Naive B cell (primary cell): ENCODE results near the gene FUT7. TPM values are rescaled to one million over a fixed set of nuclear protein-coding genes. Genes with fewer than 3 reads are reported as not detected.

Experiments
- ATAC-seq, 2 donors: fragments of 150-1000 bp; cut with Tn5 transposase; 2 replicates each; pipeline ENCODE4 v1.10.0; 2021; ENCODE audit warnings: low read depth in 2 of 2, mild to moderate bottlenecking in 2 of 2, moderate library complexity in 2 of 2
- DNase-seq: peaks from one replicate; pipeline ENCODE4 v3.0.0; 2022
- H3K27ac Mint-ChIP-seq, 6 donors: one replicate each; pipeline ENCODE4 v1.8.0; 2020 to 2022; ENCODE audit warnings: mild to moderate bottlenecking in 6 of 6, mixed read lengths in 6 of 6, moderate library complexity in 5 of 6, inconsistent platforms in 2 of 6
- H3K27me3 Mint-ChIP-seq, 3 donors: one replicate each; pipeline ENCODE4 v1.8.0; 2021 to 2022; ENCODE audit warnings: mixed read lengths in 3 of 3, mild to moderate bottlenecking in 1 of 3
- H3K36me3 Mint-ChIP-seq, 2 donors: one replicate each; pipeline ENCODE4 v1.8.0; 2020 to 2022; ENCODE audit warnings: mixed read lengths in 2 of 2, inconsistent platforms in 1 of 2, mild to moderate bottlenecking in 1 of 2
- H3K4me1 Mint-ChIP-seq, 3 donors: one replicate each; pipeline ENCODE4 v1.8.0; 2020 to 2022; ENCODE audit warnings: mixed read lengths in 3 of 3, inconsistent platforms in 1 of 3, mild to moderate bottlenecking in 1 of 3, moderate library complexity in 1 of 3
- H3K4me3 Mint-ChIP-seq, 8 donors: one replicate each; pipeline ENCODE4 v1.8.0; 2020 to 2022; ENCODE audit warnings: mild to moderate bottlenecking in 8 of 8, mixed read lengths in 8 of 8, moderate library complexity in 8 of 8, inconsistent platforms in 2 of 8
- H3K9me3 Mint-ChIP-seq, 7 donors: one replicate each; pipeline ENCODE4 v1.8.0; 2020 to 2022; ENCODE audit warnings: mixed read lengths in 7 of 7, mild to moderate bottlenecking in 5 of 7, inconsistent platforms in 2 of 7, moderate library complexity in 1 of 7
- polyA plus RNA-seq, 6 donors: library from polyadenylated mRNA; unstranded; fragments of 300-500 nt; fragmentation: Illumina TruSeq; gene quantifications; one replicate each; pipeline ENCODE4 v1.2.3, GENCODE V29; 2021; ENCODE audit warnings: low read depth in 6 of 6

Gene FUT7
- polyA plus RNA-seq, 6 donors from 2014 or later = 0.93 to 7.4 (median 2.9) TPM

DNA sequence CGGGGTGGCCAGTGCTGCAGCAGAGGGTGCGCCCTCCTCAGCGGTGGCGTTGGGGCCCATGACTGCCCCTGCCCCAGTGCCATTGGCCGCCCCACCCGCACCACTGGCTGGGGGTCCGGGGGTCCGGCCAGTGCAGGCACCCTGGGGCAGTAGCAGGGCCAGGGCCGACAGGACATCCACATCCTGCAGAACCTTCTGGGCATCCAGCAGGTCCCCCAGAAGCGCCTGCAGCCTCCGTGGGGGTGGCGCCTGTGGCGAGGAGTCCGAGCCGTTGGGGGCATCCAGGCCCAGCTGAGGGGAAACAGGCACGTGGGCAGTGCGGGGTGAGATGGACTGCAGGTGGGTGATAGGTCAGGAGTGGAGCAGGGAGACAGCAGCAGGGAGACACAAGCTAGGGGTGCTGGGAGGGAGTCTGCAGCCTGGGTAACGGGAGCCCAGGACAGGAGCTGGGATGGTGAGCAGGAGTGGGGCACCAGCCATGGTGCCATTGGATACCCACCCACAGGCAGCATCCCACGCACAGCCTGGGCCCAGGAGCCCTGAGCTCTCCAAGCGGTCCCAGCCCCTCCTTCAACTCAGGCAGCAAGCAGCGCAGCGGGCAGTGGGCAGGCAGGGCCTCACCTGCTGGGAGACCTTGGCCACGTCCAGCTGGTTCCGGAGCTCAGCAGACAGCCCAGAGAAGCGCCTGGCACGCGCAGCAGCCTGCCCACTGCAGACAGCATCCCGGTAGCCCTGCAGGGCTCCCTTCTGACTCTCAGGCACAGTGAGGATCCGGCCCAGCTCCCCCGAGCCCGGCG is 10.9 kb downstream of the FUT7 start:
- Mint-ChIP-seq H3K4me1 (peaks cover 0 to 7% (median 0%) of the 10 kb centered on the region in 3 donors), H3K4me3 (no peak overlapping the region), H3K9me3 (no peaks in the 10 kb centered on the region), H3K27ac (no peak overlapping the region), H3K27me3 (no peaks in the 10 kb centered on the region), H3K36me3 (no peaks in the 10 kb centered on the region)
- ATAC-seq (no peak), DNase-seq (no peak)

DNA sequence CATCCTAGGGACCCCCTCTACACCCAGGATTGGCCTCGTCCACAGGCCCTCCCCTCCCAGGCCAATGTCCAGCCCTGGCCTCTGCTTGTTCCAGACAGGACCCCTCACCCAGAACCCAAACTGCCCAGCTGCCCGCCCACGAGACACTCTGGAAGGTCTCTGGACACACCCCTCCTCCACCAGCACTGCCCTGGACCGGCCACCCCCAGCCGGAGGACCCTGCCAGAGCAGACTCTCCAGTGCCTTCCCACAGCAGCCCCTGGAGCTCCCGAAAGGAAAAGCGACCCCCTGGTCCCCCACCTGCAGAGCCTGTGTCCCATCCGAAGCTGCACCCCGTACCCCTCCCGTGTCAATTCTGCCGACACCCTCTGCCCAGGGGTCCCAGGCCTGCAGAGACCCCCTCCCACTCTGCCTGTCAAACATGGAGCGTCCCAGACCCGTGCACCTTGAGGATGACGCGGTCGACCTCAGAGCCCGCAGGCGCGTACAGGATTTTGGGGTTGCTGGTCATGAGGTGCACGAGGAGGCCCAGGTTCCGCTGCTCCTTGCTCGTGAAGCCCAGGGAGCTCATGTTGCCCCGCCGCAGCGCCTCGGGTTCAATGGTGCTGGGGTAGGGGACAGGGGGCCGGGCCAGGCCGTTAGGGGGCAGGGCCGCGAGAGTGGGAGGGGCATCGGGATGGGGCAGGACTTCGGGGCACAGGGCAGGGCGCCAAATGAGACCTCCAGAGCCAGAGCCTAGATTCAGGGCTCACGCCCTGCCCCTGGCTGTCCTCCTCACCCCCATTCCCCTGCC is 11.8 kb downstream of the FUT7 start:
- Mint-ChIP-seq H3K4me3 (no peak overlapping the region), H3K9me3 (no peaks in the 10 kb centered on the region), H3K27me3 (no peaks in the 10 kb centered on the region), H3K27ac (peak overlapping the region in 1 of 6 donors; percentile 70), H3K36me3 (no peaks in the 10 kb centered on the region), H3K4me1 (peaks cover 0 to 7% (median 0%) of the 10 kb centered on the region in 3 donors)
- no peak for DNase-seq
- ATAC-seq = no peak

DNA sequence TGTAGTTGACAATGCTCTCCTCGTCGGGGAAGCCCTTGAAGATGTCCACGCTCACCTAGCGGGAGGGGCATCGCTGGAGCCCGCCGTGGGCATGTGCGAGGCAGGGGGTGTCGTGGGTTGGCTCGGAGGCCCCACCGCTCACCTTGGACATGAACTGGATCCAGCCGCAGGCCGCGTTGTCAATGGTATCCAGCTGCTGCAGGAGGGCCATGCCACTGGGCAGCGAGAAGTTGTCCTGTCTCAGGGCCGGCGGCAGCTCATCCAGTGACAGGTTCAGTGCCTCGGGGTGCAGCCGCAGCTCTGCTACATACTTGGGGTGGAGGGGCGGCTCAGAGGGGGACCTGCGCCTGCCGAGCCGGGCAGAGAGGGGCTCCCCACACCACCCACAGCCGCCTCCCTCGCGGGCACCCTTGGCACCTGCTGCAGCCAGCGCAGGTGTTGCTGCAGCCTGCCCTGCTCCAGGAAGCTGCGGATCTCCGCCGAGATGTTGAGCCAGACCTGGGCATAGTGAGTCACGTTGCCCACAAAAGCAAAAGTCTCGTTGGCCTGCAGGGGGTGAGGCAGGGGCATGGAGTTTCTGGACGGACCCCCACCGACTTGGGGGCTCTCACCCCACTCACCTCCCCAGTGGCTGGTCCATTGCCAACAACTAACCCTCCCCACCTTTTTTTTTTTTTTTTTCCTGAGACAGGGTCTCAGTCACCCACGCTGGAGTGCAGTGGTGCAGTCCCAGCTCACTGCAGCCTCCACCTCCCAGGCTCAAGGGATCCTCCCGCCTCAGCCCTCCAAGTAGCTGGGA is 12.9 kb downstream of the FUT7 start:
- DNase-seq (no peak), ATAC-seq (no peak)
- Mint-ChIP-seq H3K27ac (no peak overlapping the region), H3K27me3 (no peaks in the 10 kb centered on the region), H3K4me1 (peaks cover 0 to 7% (median 0%) of the 10 kb centered on the region in 3 donors), H3K4me3 (no peak overlapping the region), H3K9me3 (no peaks in the 10 kb centered on the region), H3K36me3 (no peaks in the 10 kb centered on the region)

DNA sequence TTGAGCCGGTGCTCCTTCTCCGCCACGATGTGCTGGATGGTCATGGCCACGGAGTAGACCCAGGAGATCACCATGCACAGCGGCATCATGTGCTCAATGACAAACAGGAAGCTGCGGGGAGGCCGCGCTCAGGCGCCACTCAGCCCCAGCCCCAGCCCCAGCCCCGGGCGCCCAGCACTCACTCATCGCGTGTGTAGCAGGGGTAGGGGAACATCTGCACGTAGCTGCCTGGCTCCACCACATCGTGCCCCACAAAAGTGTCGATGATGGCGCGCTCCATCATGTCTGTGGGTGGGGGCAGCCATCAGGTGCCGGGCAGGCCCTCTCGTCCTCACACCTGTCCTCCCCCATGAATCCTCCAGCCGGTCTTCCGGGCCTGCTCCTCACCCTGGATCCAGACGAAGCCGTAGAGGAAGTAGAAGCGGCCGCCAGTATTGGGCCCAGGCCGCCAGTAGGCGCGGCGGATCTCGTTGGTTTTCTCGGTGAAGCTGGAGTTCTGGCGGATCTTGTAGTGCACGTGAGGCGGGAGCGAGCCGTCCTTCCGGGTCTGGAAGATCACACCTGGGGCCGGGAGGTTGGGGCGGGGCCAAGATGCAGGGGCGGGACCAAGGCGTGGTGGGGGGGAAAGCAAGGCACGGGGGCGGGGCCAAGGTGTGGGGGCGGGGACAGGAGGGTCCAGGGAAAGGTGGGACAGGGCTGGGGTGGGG is 13.9 kb downstream of the FUT7 start:
- no peak overlapping the region for H3K27ac Mint-ChIP-seq
- peaks cover 0 to 7% (median 0%) of the 10 kb centered on the region in 3 donors for H3K4me1 Mint-ChIP-seq
- H3K4me3 Mint-ChIP-seq = no peak overlapping the region
- no peaks in the 10 kb centered on the region for H3K27me3 Mint-ChIP-seq
- H3K36me3 Mint-ChIP-seq = no peaks in the 10 kb centered on the region
- H3K9me3 Mint-ChIP-seq = no peaks in the 10 kb centered on the region
- ATAC-seq (no peak), DNase-seq (no peak)

DNA sequence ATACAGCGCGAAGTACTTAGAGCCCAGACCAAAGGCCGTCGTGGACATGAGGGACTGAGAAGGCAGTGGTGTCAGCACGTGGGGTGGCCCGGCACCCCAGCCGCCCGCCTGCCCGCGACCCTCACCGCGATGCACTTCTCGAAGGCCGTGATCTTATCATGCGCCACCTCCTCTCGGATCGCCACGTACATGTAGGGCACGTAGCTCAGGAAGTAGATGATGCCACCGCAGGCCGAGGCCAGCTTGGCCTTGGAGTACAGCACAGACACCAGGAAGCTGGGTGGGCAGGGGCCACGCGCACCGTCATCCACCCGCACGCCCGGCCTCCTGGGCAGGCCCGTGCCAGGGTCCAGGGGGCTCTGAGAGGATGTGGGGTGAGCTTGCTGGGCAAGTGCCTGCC is 14.8 kb downstream of the FUT7 start:
- Mint-ChIP-seq H3K4me1 (peaks cover 0 to 5% (median 0%) of the 10 kb centered on the region in 3 donors), H3K27ac (no peak overlapping the region), H3K9me3 (no peaks in the 10 kb centered on the region), H3K36me3 (no peaks in the 10 kb centered on the region), H3K4me3 (no peak overlapping the region), H3K27me3 (no peaks in the 10 kb centered on the region)
- ATAC-seq (no peak), DNase-seq (no peak)

DNA sequence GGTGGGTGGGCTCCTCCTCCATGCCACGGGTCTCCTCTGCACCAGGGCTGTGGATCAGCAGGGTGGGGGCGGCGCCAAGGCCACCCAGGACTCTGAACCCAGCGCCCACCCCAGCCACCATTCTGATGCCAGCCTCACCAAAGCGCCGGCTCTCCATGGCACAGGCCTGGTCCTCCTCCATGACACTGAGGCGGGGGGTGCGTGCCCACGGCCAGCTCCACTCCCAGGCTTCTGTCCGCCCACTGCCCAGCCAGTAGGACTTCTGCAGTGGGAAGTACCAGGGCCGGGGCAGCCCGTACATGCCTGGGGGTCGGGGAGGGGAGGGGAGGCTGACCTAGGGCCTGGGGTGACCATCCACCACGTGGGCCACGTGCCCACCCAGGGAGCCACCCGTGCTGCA is 15.5 kb downstream of the FUT7 start:
- H3K27me3 Mint-ChIP-seq = no peaks in the 10 kb centered on the region
- ATAC-seq = no peak
- H3K9me3 Mint-ChIP-seq = no peaks in the 10 kb centered on the region
- no peak overlapping the region for H3K4me3 Mint-ChIP-seq
- no peak overlapping the region for H3K27ac Mint-ChIP-seq
- DNase-seq = no peak
- H3K4me1 Mint-ChIP-seq = no peaks in the 10 kb centered on the region
- H3K36me3 Mint-ChIP-seq = no peaks in the 10 kb centered on the region

DNA sequence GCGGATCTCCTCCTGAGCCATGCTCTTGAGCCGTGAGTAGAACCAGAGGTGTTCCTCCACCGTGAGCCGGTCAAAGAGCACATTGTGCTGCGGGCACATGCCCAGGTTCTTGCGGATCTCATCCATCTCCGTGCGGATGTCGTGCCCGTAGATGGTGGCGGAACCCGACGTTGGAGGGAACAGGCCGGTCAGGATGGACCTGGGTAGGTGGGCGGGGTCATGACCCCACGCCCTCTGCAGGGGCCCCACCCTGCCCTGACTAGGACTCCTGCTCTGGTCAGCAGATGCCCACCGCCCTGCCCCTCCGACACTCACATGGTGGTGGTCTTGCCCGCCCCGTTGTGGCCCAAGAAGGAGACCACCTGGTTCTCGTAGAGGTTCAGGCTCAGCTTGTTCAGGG is 15.9 kb downstream of the FUT7 start:
- Mint-ChIP-seq H3K9me3 (no peaks in the 10 kb centered on the region), H3K27me3 (no peaks in the 10 kb centered on the region), H3K36me3 (no peaks in the 10 kb centered on the region), H3K4me1 (no peaks in the 10 kb centered on the region), H3K4me3 (no peak overlapping the region), H3K27ac (no peak overlapping the region)
- DNase-seq (no peak), ATAC-seq (no peak)

DNA sequence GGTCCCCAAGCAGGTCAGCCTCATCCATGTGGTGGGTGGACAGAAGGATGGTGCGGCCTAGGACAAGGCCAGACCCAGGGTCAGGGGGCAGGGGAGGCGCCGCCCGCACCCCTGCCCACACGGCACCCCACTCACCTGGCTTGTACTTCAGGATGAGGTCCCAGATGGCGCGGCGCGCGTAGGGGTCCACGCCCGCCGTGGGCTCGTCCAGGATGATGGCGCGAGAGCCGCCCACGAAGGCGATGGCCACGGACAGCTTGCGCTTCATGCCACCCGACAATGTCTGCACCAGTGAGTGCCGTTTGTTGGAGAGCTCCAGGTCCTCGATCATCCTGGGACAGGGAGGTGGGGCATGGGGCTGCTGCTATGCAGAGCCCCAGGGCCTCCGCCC is 16.4 kb downstream of the FUT7 start:
- no peaks in the 10 kb centered on the region for H3K27me3 Mint-ChIP-seq
- ATAC-seq (no peak), DNase-seq (no peak)
- no peak overlapping the region for H3K4me3 Mint-ChIP-seq
- H3K4me1 Mint-ChIP-seq = no peaks in the 10 kb centered on the region
- H3K27ac Mint-ChIP-seq = no peak overlapping the region
- H3K9me3 Mint-ChIP-seq = no peaks in the 10 kb centered on the region
- no peaks in the 10 kb centered on the region for H3K36me3 Mint-ChIP-seq

DNA sequence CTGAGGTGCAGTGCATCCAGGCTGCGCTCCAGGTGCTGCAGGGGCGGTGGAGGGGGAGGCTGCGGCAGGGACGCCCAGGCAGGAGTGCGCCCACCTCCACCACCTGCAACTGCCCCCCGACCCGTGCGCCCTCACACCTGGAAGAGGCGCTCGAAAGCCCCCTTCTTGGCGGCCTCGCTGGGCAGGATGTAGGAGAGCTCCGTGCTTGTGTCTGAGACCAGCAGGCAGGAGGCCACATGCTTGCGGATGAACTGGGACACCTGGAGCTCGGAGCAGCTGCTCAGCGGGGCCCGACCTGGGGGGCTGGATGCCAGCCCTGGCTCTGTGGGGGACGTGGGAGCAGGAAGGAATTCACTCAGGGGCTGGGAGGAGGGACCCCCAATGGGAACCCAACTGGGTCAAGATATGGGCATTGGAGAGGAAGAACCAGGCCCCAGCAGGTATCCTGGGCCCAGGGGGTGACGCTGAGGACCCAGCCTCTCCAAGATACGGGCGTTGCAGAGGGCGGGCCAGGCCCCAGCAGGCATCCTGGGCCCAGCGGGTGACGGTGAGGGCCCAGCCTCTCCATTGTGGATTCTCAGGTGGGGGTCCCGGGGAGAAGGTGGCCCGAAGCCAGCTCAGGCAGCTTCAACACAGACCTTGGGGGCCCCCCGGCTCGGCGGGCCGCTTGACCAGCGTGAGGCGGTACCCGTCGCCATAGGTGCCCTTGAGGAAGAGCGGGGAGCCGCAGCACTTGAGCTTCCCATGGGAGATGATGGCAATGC is 16.9 kb downstream of the FUT7 start:
- no peaks in the 10 kb centered on the region for H3K9me3 Mint-ChIP-seq
- ATAC-seq (no peak), DNase-seq (no peak)
- H3K4me3 Mint-ChIP-seq = no peak overlapping the region
- H3K4me1 Mint-ChIP-seq = no peaks in the 10 kb centered on the region
- no peak overlapping the region for H3K27ac Mint-ChIP-seq
- H3K36me3 Mint-ChIP-seq = no peaks in the 10 kb centered on the region
- H3K27me3 Mint-ChIP-seq = no peaks in the 10 kb centered on the region

DNA sequence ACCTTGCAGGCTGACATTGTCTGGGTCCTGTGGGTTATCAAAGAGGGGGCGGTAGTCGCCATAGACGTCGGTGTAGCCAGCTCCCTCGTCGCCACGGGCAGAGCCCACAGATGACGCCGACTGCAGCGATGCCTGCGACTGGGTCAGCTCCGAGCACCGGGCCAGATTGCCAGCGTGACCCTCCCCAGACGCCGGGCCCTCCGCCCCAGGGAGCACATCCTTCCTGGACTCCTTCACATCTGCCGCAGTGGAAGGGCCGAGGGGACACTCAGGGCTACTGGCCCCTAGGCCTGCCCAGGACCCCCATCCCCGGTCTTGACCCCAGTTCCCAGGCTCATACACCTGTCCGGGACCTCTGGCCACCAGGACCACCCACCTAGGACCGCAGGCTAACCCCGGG is 17.7 kb downstream of the FUT7 start:
- H3K4me1 Mint-ChIP-seq = no peaks in the 10 kb centered on the region
- no peaks in the 10 kb centered on the region for H3K36me3 Mint-ChIP-seq
- H3K9me3 Mint-ChIP-seq = no peaks in the 10 kb centered on the region
- H3K27ac Mint-ChIP-seq = no peak overlapping the region
- H3K4me3 Mint-ChIP-seq = no peak overlapping the region
- DNase-seq = no peak
- H3K27me3 Mint-ChIP-seq = no peaks in the 10 kb centered on the region
- no peak for ATAC-seq

DNA sequence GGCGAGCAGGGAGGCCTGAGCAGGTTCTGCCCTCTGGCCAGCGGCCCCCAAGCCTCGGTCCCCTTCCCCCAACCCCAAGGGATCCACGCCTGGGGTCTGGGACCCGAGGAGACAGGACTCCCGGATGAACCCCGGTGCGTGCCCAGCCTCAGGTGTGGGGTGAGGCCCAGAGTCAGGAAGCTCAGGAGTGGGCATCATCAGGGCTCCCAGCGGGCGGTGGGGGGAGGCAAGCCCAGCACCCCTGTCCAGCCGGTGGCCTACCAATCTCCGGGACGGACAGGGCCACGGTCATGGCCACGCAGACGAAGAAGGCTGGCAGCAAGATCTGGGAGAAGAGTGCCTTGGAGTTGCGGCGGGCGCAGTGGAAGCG is 18.3 kb downstream of the FUT7 start:
- no peaks in the 10 kb centered on the region for H3K36me3 Mint-ChIP-seq
- H3K27me3 Mint-ChIP-seq = no peaks in the 10 kb centered on the region
- ATAC-seq = no peak
- no peak for DNase-seq
- H3K4me1 Mint-ChIP-seq = no peaks in the 10 kb centered on the region
- H3K4me3 Mint-ChIP-seq = no peak overlapping the region
- H3K9me3 Mint-ChIP-seq = no peaks in the 10 kb centered on the region
- no peak overlapping the region for H3K27ac Mint-ChIP-seq

DNA sequence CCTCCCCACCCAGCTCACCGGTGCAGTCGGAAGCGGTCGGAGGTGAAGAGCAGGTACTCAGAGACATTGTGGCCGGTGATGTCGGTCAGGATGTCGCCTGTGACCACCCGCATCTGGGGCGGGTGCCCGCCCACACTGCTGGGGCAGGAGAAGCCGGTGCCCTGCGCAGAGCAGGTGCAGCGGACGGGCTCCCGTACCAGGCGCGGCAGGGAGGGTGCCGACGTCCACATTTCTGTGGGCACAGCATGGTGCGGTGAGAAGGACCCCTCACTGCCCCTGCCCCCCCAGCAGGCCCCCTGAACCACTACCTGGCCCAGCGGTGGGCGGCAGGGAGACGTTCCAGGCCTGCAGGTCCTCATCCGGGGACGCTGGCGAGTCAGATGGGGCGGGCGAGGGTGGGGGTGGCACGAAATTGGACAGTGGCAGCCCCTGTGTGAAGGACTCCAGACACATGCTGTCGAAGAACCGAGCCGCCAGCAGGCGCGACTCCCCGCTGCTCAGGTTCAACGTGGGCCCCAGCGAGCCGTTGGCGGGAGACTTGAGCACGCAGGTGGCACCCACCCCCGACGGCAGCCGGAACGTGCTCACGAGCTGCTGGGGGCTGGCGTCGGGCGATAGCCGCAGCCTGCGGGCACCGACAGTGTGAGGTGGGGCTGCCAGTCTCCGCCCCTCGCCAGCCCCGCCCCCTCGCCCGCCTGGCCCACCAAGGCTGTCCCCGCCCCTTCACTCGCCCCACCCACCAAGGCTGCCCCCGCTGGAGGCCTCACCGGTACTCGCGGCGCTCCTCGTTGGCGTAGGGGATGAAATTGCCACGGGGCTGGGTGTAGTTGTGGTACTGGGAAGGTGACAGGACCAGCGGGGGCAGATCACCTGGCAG is 19.0 kb downstream of the FUT7 start:
- ATAC-seq = no peak

More for the DNA sequence above, 19.0 kb downstream of the FUT7 start:
- Mint-ChIP-seq H3K4me3 (no peak overlapping the region), H3K9me3 (no peaks in the 10 kb centered on the region), H3K36me3 (no peaks in the 10 kb centered on the region), H3K27me3 (no peaks in the 10 kb centered on the region), H3K27ac (no peak overlapping the region), H3K4me1 (no peaks in the 10 kb centered on the region)
- no peak for DNase-seq
